ENCODE results near the gene RERE. TPM values are rescaled to one million over a fixed set of nuclear protein-coding genes. Genes with fewer than 3 reads are reported as not detected.

The RERE gene
- total RNA-seq, 1 experiment from 2014 or later = 40.6 TPM

- no peak overlapping the region for H3K27ac ChIP-seq (ENCODE audit: low read depth, low read length)
- H3K9me2 ChIP-seq (ENCODE audit: insufficient read depth) = no peaks in the 10 kb centered on the region
- no TSS peak for BruUV-seq (replicated peaks)
- no peaks in the 10 kb centered on the region for H3K4me1 ChIP-seq (ENCODE audit: control insufficient read depth in 1 of 2, insufficient read depth in 2 of 2, low read length in 2 of 2)
- DNase-seq (ENCODE audit: low read depth, low spot score) (no peak), ATAC-seq (no peak)
- no peaks in the 10 kb centered on the region for H3K9me3 ChIP-seq (ENCODE audit: control insufficient read depth in 1 of 2, insufficient read depth in 1 of 2, low read depth in 1 of 2, low read length in 2 of 2)
- H2AFZ ChIP-seq (ENCODE audit: low read depth, low read length, poor library complexity, severe bottlenecking) = no peak overlapping the region
- H4K20me1 ChIP-seq (ENCODE audit: insufficient read depth) = no peaks in the 10 kb centered on the region
- ChIA-PET POLR2A (no interaction called here), RAD21 (ENCODE audit: low non-redundant PET in 1 of 2, low total read pairs in 2 of 2, uncharacterized antibody in 2 of 2, unreplicated experiment in 2 of 2) (no interaction called here), CTCF (no interaction called here)
- intact Hi-C loops (cut with micrococcal nuclease) = loop anchor here (10.0 kb wide), 1 partner anchor 140 kb away; no protein-coding TSS in a partner anchor
- no peak overlapping the region for H3K4me2 ChIP-seq (ENCODE audit: low read length)
- no peak overlapping the region for H3K9ac ChIP-seq (ENCODE audit: low read length)
- no peaks in the 10 kb centered on the region for H3K27me3 ChIP-seq (ENCODE audit: insufficient read depth, low read length)
- no peaks in the 10 kb centered on the region for H3K36me3 ChIP-seq (ENCODE audit: control insufficient read depth in 1 of 2, insufficient read depth in 2 of 2, low read length in 2 of 2)
- TF ChIP-seq ZNF274 (IDR thresholded peaks at IDR 0.05; ENCODE audit: low read depth, low read length) = no peak
- TF ChIP-seq CBX3 (IDR thresholded peaks at IDR 0.05; ENCODE audit: low read depth) = no peak
- TF ChIP-seq, protein P1, sequence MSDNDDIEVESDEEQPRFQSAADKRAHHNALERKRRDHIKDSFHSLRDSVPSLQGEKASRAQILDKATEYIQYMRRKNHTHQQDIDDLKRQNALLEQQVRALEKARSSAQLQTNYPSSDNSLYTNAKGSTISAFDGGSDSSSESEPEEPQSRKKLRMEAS (IDR thresholded peaks at IDR 0.05) = no peak
- TF ChIP-seq POLR2AphosphoS5 (IDR thresholded peaks at IDR 0.05; ENCODE audit: low read depth, low read length) = no peak
- no peak for TF ChIP-seq SIN3A (IDR thresholded peaks at IDR 0.05; ENCODE audit: low read depth)
- no peak for TF ChIP-seq CEBPB (IDR thresholded peaks at IDR 0.05; ENCODE audit: low read depth)
- no peak overlapping the region for H3K4me3 ChIP-seq (replicated peaks in 1 of 2; ENCODE audit: low read depth in 1 of 2, low read length in 2 of 2)
- H3K79me2 ChIP-seq (ENCODE audit: insufficient read depth, low read length) = no peaks in the 10 kb centered on the region
Measured at GRCh38 chr1:8545078-8545477, 272.4 kb downstream of the RERE start.

GRCh38 chr1:8544644-8545043 is 272.8 kb downstream of the RERE start:
- ATAC-seq (no peak), DNase-seq (ENCODE audit: low read depth, low spot score) (no peak)
- ChIA-PET POLR2A (no interaction called here), RAD21 (ENCODE audit: low non-redundant PET in 1 of 2, low total read pairs in 2 of 2, uncharacterized antibody in 2 of 2, unreplicated experiment in 2 of 2) (no interaction called here), CTCF (no interaction called here)
- Histone ChIP-seq H3K9me2 (ENCODE audit: insufficient read depth) (no peaks in the 10 kb centered on the region), H3K4me3 (replicated peaks in 1 of 2; ENCODE audit: low read depth in 1 of 2, low read length in 2 of 2) (no peak overlapping the region), H3K4me1 (ENCODE audit: control insufficient read depth in 1 of 2, insufficient read depth in 2 of 2, low read length in 2 of 2) (no peaks in the 10 kb centered on the region), H2AFZ (ENCODE audit: low read depth, low read length, poor library complexity, severe bottlenecking) (no peak overlapping the region), H3K79me2 (ENCODE audit: insufficient read depth, low read length) (no peaks in the 10 kb centered on the region), H3K36me3 (ENCODE audit: control insufficient read depth in 1 of 2, insufficient read depth in 2 of 2, low read length in 2 of 2) (no peaks in the 10 kb centered on the region), H3K4me2 (ENCODE audit: low read length) (no peak overlapping the region), H3K9ac (ENCODE audit: low read length) (no peak overlapping the region), H4K20me1 (ENCODE audit: insufficient read depth) (no peaks in the 10 kb centered on the region), H3K27ac (ENCODE audit: low read depth, low read length) (no peak overlapping the region), H3K9me3 (ENCODE audit: control insufficient read depth in 1 of 2, insufficient read depth in 1 of 2, low read depth in 1 of 2, low read length in 2 of 2) (no peaks in the 10 kb centered on the region), H3K27me3 (ENCODE audit: insufficient read depth, low read length) (no peaks in the 10 kb centered on the region)
- intact Hi-C loops (cut with micrococcal nuclease) = loop anchor here (10.0 kb wide), 1 partner anchor 140 kb away; no protein-coding TSS in a partner anchor
- no peak for TF ChIP-seq ZBTB33 (IDR thresholded peaks at IDR 0.05; ENCODE audit: extremely low read depth, insufficient replicate concordance, low read length)
- TF ChIP-seq ELF1 (IDR thresholded peaks at IDR 0.05; ENCODE audit: borderline replicate concordance, low read depth) = no peak
- no peak for TF ChIP-seq EGR1 (IDR thresholded peaks at IDR 0.05; ENCODE audit: low read depth)
- no peak for TF ChIP-seq POLR2AphosphoS5 (IDR thresholded peaks at IDR 0.05; ENCODE audit: low read depth, low read length)
- no peak for TF ChIP-seq CBX3 (IDR thresholded peaks at IDR 0.05; ENCODE audit: low read depth)
- no peak for TF ChIP-seq TCF7L2 (IDR thresholded peaks at IDR 0.05; ENCODE audit: borderline replicate concordance, extremely low read depth, insufficient read depth, insufficient read length)
- no peak for TF ChIP-seq YY1 (IDR thresholded peaks at IDR 0.05; ENCODE audit: extremely low read depth, insufficient replicate concordance, low read depth, low read length)
- TF ChIP-seq EZH2phosphoT487 (IDR thresholded peaks at IDR 0.05; ENCODE audit: borderline replicate concordance) = no peak
- TF ChIP-seq ZFX (IDR thresholded peaks at IDR 0.05) = no peak
- TF ChIP-seq EZH2 (IDR thresholded peaks at IDR 0.05) = no peak
- no TSS peak for BruUV-seq (replicated peaks)
